Left ventricle myocardium inferior (tissue), 1 donor: ENCODE data around the gene LSAMP. TPM values are rescaled to one million over a fixed set of nuclear protein-coding genes. Genes with fewer than 3 reads are reported as not detected.

Experiments
- DNase-seq: peaks from one replicate; pipeline ENCODE4 v3.0.0-alpha.2; 2020
- H3K27ac ChIP-seq: fragments of 200-600 bp; replicated peaks from 2 replicates; pipeline ENCODE4 v1.8.0; 2021
- H3K27me3 ChIP-seq: fragments of 200-600 bp; 2 replicates; pipeline ENCODE4 v1.8.0; 2021; ENCODE audit warnings: low read depth
- H3K36me3 ChIP-seq: fragments of 200-600 bp; 2 replicates; pipeline ENCODE4 v1.8.0; 2021
- H3K4me1 ChIP-seq: fragments of 200-600 bp; 2 replicates; pipeline ENCODE4 v1.8.0; 2021
- H3K4me3 ChIP-seq: fragments of 200-600 bp; 2 replicates; pipeline ENCODE4 v1.8.0; 2021; ENCODE audit warnings: mild to moderate bottlenecking, moderate library complexity
- H3K9me3 ChIP-seq: fragments of 200-600 bp; replicated peaks from 2 replicates; pipeline ENCODE4 v1.8.0; 2021
- CTCF ChIP-seq: fragments of 200-600 bp; IDR thresholded peaks from 2 replicates; pipeline ENCODE4 v1.8.0; 2021; ENCODE audit warnings: antibody characterized with exemption, mild to moderate bottlenecking, borderline replicate concordance
- intact Hi-C: fragments of 100-400 bp; cut with micrococcal nuclease; formaldehyde crosslinking; loops from one replicate; pipeline ENCODE4 v1.11.0; 2022
- total RNA-seq: library from RNA; stranded (reverse); fragmentation: NEBNext Ultra II Directional; extraction: Animal tissue kit (Norgen Biotek cat#: 25700); gene quantifications from one replicate; pipeline ENCODE4 v1.2.1, GENCODE V29; 2021
- donor health status: DM: no; HTN: yes; CAD: no; lungs with severe emphysema.

The LSAMP gene
- total RNA-seq, 1 donor from 2014 or later: 1.2 TPM

- Histone ChIP-seq H3K9me3 (no peaks in the 10 kb centered on the region), H3K27me3 (no peaks in the 10 kb centered on the region), H3K27ac (no peak overlapping the region), H3K4me1 (no peaks in the 10 kb centered on the region), H3K36me3 (no peaks in the 10 kb centered on the region), H3K4me3 (no peak overlapping the region)
- no peak for DNase-seq
- TF ChIP-seq CTCF: no peak
- intact Hi-C loops: no loop called here
These were observed 545.8 kb downstream of the LSAMP start for GRCh38 chr3:115899535-115899934.

GRCh38 chr3:115898656-115899410, 546.5 kb downstream of the LSAMP start:
- Histone ChIP-seq H3K36me3 (no peaks in the 10 kb centered on the region), H3K27ac (no peak overlapping the region), H3K27me3 (no peaks in the 10 kb centered on the region), H3K4me3 (no peak overlapping the region), H3K9me3 (no peaks in the 10 kb centered on the region), H3K4me1 (no peaks in the 10 kb centered on the region)
- intact Hi-C loops: no loop called here
- no peak for DNase-seq
- TF ChIP-seq CTCF: no peak

GRCh38 chr3:115891006-115891636, 554.2 kb downstream of the LSAMP start:
- no peaks in the 10 kb centered on the region for H3K36me3 ChIP-seq
- H3K27me3 ChIP-seq: no peaks in the 10 kb centered on the region
- H3K27ac ChIP-seq: no peak overlapping the region
- intact Hi-C loops: no loop called here
- DNase-seq: no peak
- TF ChIP-seq CTCF: no peak
- H3K4me3 ChIP-seq: no peak overlapping the region
- H3K9me3 ChIP-seq: no peaks in the 10 kb centered on the region
- H3K4me1 ChIP-seq: no peaks in the 10 kb centered on the region

- H3K27me3 ChIP-seq: no peaks in the 10 kb centered on the region
- no peak overlapping the region for H3K4me3 ChIP-seq
- DNase-seq: no peak
- no peak overlapping the region for H3K27ac ChIP-seq
- no peaks in the 10 kb centered on the region for H3K9me3 ChIP-seq
- no peaks in the 10 kb centered on the region for H3K4me1 ChIP-seq
- intact Hi-C loops: no loop called here
- H3K36me3 ChIP-seq: no peaks in the 10 kb centered on the region
- TF ChIP-seq CTCF: no peak
These were observed 554.7 kb downstream of the LSAMP start for GRCh38 chr3:115890579-115890978.

GRCh38 chr3:115885621-115886020, 559.7 kb downstream of the LSAMP start:
- H3K27ac ChIP-seq: no peak overlapping the region
- no peak overlapping the region for H3K4me3 ChIP-seq
- no peaks in the 10 kb centered on the region for H3K27me3 ChIP-seq
- H3K36me3 ChIP-seq: no peaks in the 10 kb centered on the region
- DNase-seq: no peak
- intact Hi-C loops: no loop called here
- no peaks in the 10 kb centered on the region for H3K9me3 ChIP-seq
- no peaks in the 10 kb centered on the region for H3K4me1 ChIP-seq
- no peak for TF ChIP-seq CTCF
